Raji (cell line): ENCODE measurements around the gene DCAF7.

Source experiments
- POLR2A ChIP-seq: IDR thresholded peaks from 2 replicates; pipeline ENCODE4 v1.6.1; 2011; ENCODE audit warnings: low read depth, low read length, control low read depth; ENCODE audit not compliant: insufficient read depth

The DCAF7 gene

GRCh38 chr17:63621684-63622573, 71.7 kb downstream of the DCAF7 start, which contains the start of gene MAP3K3:
Gene MAP3K3, plus strand, starts transcription at chr17:63622417. Its CDS starts 343 bp downstream, at chr17:63622760.
- TF ChIP-seq POLR2A = peak; percentile 90

- no peak; the same call in 1 of the 2 replicates for TF ChIP-seq POLR2A
Observed at GRCh38 chr17:63622574-63623390, 72.5 kb downstream of the DCAF7 start.

GRCh38 chr17:63623786-63624530, 73.7 kb downstream of the DCAF7 start:
- no peak for TF ChIP-seq POLR2A

GRCh38 chr17:63624531-63624880, 74.2 kb downstream of the DCAF7 start:
- no peak for TF ChIP-seq POLR2A

GRCh38 chr17:63626551-63627180, 76.4 kb downstream of the DCAF7 start:
- no peak for TF ChIP-seq POLR2A

GRCh38 chr17:63629627-63630026, 79.3 kb downstream of the DCAF7 start:
- no peak for TF ChIP-seq POLR2A

- no peak for TF ChIP-seq POLR2A
Observed at GRCh38 chr17:63631062-63631461, 80.8 kb downstream of the DCAF7 start.

- TF ChIP-seq POLR2A = no peak
Observed at GRCh38 chr17:63631626-63632025, 81.3 kb downstream of the DCAF7 start.

- TF ChIP-seq POLR2A = no peak
Observed at GRCh38 chr17:63633742-63634141, 83.5 kb downstream of the DCAF7 start.

GRCh38 chr17:63634163-63634562, 83.9 kb downstream of the DCAF7 start:
- TF ChIP-seq POLR2A = no peak

GRCh38 chr17:63634816-63635215, 84.5 kb downstream of the DCAF7 start:
- TF ChIP-seq POLR2A = no peak

GRCh38 chr17:63635290-63635689, 85.0 kb downstream of the DCAF7 start:
- no peak for TF ChIP-seq POLR2A

- no peak for TF ChIP-seq POLR2A
Observed at GRCh38 chr17:63635787-63636186, 85.5 kb downstream of the DCAF7 start.

- TF ChIP-seq POLR2A = no peak
Observed at GRCh38 chr17:63639125-63639524, 88.8 kb downstream of the DCAF7 start.

GRCh38 chr17:63640038-63640437, 89.8 kb downstream of the DCAF7 start:
- no peak for TF ChIP-seq POLR2A
